NCI-H524 treated with DMSO at 0.1 percent for 48 hours (cell line): ENCODE data around the gene GRP.
"Not testable (repeated sequence)": the region's sequence is repeated elsewhere in the genome, so short reads cannot be mapped to it uniquely, and the experiment has no call there.

Experiments used
- DNase-seq: peaks from one replicate; lab custom pipeline; 2025; lab: John Stamatoyannopoulos, UW

The GRP gene

GRCh38 chr18:59229191-59229590 lies 9.2 kb downstream of the GRP start:
- DNase-seq, result no peak

GRCh38 chr18:59229701-59230443 lies 9.9 kb downstream of the GRP start:
- no peak for DNase-seq

DNA sequence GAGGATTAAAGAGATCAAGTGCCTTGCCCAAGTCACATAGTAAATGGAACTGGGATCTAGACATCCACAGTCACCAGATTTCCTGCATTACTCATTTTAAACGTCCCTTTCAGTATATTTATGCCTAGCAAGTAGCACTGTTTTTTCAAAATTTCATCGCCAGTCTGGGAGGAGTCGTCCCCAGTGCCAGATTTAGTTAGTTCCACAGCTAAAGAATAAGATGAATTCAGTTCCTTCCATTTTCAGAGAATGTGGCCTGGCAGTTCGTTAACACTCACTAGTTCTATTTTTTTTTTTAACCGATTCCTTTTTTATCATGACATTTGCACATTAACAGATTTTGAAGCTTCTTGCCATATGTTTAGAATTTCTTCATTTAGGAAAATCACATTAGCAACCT lies 11.2 kb downstream of the GRP start:
- no peak for DNase-seq

- no peak for DNase-seq
These were observed 11.9 kb downstream of the GRP start for GRCh38 chr18:59231877-59232276.

DNA sequence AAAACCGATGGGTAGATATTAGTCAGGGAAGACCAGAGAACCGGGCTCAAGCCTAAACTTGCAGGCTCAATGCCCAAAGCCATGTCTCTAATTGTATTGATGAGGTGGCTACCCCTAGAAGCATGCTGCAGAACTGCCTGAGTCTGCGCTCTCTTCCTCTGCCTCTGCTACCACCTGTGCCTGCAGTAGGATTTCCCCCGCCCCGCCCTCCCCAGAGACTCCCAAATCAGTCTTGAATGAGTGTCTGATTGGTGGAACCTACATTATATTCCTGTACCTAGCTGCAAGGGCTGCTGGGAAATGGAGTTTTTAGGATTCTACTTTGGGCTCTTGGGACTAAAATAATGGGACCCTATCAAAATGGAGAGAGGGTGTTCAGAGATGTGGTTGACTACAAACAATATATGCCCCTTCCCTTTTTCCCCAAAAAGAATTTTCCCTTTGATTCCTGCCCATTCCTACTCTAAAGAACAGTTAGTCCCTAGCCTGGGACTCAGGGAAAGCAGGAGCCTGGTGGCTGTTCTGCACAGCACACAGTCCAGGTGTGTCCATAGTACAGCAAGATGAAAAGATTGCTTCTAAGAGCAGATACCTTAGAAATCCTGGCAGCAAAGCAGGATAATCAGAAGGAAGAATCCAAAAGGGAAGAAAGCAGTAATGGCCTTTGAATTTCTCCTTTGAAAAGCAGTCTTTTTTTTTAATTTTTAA lies 12.5 kb downstream of the GRP start:
- DNase-seq, result no peak

- DNase-seq, result no peak
These were observed 13.1 kb downstream of the GRP start for GRCh38 chr18:59233017-59233410.

DNA sequence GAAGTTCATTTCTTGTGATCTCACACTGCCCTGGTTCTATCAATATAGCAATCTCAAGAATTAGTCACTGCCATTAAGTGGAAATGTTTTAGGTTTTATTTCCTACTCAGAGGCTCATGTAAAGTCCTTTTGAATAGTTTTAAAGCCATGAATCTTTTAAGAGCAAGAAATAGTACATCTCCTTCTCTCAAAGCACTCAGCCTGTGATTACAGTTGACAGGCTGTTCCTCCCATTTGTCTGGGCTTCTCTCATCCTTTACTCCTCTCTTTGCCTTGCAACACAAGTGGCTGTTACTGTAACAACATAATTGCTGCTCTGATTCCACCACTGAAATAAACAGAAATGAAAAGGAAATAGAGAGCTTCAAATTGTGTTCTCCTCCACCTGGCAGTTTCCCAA lies 18.4 kb downstream of the GRP start:
- DNase-seq, result no peak

DNA sequence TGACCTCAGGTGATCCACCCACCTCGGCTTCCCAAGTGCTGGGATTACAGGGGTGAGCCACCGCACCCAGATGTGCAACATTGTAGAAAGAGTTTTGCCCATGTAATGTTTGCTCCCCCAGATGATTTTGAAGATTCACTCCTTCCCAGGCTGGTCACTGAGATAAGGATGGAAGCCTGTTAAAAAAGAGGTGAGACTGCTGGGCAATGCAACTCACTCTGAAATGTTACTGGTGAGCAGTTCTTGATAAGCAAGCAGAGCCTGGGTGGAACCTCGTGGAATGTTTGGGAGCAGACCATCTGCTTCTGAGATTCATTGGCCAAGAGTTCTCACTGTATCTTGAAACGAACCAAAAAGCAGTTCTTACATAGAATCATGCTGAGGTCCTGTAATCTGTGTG lies 19.7 kb downstream of the GRP start:
- DNase-seq, result no peak

GRCh38 chr18:59242906-59243305 lies 22.9 kb downstream of the GRP start:
- no peak for DNase-seq

DNA sequence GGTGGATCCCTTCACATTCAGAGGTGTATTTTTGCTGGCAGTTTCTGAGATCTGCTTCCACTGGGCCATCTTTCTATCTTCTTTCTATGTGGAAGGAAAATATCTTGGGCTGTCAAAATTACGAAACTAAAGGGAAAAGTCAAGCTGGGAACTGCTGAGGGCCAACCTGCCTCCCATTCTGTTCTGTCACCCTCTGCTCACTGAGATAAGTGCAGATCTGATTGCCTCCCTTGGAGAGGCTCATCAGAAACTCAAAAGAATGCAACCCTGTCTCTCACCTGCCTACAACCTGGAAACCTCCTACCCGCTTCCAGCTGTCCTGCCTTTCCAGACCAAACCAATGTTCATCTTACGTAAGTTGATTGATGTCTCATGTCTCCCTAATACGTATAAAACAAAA lies 26.8 kb downstream of the GRP start:
- no peak for DNase-seq

- DNase-seq, result no peak
These were observed 29.3 kb downstream of the GRP start for GRCh38 chr18:59249199-59249774.

DNA sequence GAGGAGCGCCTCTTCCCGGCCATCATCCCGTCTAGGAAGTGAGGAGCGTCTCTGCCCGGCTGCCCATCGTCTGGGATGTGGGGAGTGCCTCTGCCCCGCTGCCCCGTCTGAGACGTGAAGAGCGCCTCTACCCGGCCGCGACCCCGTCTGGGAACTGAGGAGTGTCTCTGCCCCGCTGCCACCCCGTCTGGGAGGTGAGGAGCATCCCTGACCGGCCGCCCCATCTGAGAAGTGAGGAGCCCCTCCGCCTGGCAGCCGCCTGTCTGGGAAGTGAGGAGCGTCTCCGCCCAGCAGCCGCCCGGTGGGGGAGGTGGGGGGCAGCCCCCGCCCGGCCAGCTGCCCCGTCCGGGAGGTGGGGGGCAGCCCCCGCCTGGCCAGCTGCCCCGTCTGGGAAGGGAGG lies 35.5 kb downstream of the GRP start:
- not testable (repeated sequence) for DNase-seq

DNA sequence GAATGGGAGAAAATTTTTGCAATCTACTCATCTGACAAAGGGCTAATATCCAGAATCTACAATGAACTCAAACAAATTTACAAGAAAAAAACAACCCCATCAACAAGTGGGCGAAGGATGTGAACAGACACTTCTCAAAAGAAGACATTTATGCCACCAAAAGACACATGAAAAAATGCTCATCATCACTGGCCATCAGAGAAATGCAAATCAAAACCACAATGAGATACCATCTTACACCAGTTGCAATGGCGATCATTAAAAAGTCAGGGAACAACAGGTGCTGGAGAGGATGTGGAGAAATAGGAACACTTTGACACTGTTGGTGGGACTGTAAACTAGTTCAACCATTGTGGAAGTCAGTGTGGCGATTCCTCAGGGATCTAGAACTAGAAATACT lies 41.9 kb downstream of the GRP start:
- DNase-seq, result not testable (repeated sequence)

DNA sequence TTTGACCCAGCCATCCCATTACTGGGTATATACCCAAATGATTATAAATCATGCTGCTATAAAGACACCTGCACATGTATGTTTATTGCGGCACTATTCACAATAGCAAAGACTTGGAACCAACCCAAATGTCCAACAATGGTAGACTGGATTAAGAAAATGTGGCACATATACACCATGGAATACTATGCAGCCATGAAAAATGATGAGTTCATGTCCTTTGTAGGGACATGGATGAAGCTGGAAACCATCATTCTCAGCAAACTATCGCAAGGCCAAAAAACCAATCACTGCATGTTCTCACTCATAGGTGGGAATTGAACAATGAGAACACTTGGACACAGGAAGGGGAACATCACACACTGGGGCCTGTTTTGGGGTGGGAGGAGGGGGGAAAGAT lies 42.3 kb downstream of the GRP start:
- not testable (repeated sequence) for DNase-seq

DNA sequence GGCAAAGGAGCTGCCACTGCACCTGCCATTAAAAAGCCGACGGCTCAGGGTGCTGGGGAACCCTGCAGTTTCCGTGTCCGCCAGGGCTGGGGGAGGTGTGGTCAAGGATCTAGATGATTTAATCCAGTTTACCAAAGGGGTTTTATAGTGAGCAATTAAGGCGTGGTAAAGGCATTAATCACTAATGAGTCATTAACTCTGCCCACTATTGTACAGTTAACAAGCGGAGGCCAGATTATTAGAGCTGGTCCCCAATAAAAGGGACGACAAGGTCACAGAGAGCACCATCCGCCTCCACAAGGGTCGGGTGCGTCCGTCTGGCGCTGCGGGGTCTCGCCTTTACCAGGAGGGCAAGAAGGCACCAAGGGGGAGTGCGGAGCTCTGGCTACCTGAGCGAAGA lies 43.7 kb downstream of the GRP start:
- no peak for DNase-seq

- no peak for DNase-seq
These were observed 44.2 kb downstream of the GRP start for GRCh38 chr18:59264121-59264571.

- no peak for DNase-seq
These were observed 44.8 kb downstream of the GRP start for GRCh38 chr18:59264651-59265245.

GRCh38 chr18:59265246-59265973 lies 45.5 kb downstream of the GRP start:
- DNase-seq, result no peak

GRCh38 chr18:59265974-59266369 lies 46.0 kb downstream of the GRP start:
- DNase-seq, result no peak

DNA sequence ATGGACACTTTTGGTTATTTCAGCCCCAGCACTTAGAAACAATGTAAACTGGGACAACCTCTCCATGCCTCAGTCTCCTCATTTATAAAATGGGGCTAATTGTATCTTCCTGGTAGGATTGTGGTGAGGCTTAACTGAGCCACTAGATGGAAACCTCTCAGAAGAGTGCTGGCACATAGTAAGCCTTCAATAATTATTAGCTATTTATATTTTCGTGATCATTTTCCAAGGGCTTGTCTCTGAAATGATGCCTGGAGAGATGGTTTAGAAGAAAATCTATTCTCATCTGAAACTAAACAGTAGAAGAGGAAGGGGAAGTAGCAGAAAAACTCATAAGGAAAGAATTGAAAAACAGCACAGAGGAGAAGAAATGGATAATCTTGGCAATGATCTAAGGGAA lies 46.5 kb downstream of the GRP start:
- no peak for DNase-seq

DNA sequence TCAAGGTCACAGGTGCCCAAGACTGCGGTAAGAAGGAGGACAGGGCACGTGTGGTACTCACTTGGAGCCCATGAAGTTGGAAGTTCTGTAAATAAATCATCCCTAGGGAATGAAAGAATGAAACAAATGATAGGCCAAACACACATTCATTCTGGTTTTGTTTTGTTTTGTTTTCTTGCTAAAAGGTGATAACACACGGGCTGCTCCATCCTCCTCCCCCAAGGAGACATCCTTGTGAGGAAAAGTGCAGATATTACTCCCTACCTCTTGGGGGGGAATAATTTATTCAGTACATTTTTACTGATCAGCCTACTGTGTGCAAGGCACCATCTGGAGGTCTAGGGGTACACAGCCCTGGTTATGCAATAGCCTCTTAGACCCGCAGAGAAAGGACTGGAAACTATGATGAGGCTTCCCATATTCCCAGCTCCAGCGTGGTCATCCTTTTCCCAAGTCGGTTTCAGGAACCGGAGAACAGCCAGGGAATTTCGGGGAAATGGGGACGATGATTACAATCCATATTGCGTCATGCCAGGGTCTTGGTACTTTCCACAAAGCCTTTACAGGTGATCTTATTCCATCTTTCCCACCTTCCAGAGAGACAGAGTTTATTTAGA lies 47.0 kb downstream of the GRP start:
- no peak for DNase-seq
